ENCODE data around the gene RABEP2.
A peak's percentile ranks its signal among the peaks of the same experiment; 100 is the strongest.

Gene RABEP2

GRCh38 chr16:28925386-28926228 is 569 bp upstream of the RABEP2 start:
- Mint-ChIP-seq H3K4me3 (peak overlapping the region; percentile 95 to 96), H3K27me3 (no peaks in the 10 kb centered on the region), H3K4me1 (peaks cover 32 to 63% of the 10 kb centered on the region in 2 donors), H3K9me3 (no peaks in the 10 kb centered on the region), H3K36me3 (peaks cover 11 to 18% of the 10 kb centered on the region in 2 donors), H3K27ac (peak overlapping the region; percentile 99)
- ATAC-seq (replicated peaks) (peak; percentile 51 to 54), DNase-seq (peak; percentile 87)

- Mint-ChIP-seq H3K27me3 (no peaks in the 10 kb centered on the region), H3K4me1 (peaks cover 28 to 60% of the 10 kb centered on the region in 2 donors), H3K4me3 (peak overlapping the region; percentile 95 to 96), H3K9me3 (no peaks in the 10 kb centered on the region), H3K36me3 (peaks cover 16 to 23% of the 10 kb centered on the region in 2 donors), H3K27ac (peak overlapping the region; percentile 99)
- ATAC-seq (replicated peaks) (no peak), DNase-seq (no peak)
Measured at GRCh38 chr16:28924399-28924761, 658 bp downstream of the RABEP2 start.

DNA sequence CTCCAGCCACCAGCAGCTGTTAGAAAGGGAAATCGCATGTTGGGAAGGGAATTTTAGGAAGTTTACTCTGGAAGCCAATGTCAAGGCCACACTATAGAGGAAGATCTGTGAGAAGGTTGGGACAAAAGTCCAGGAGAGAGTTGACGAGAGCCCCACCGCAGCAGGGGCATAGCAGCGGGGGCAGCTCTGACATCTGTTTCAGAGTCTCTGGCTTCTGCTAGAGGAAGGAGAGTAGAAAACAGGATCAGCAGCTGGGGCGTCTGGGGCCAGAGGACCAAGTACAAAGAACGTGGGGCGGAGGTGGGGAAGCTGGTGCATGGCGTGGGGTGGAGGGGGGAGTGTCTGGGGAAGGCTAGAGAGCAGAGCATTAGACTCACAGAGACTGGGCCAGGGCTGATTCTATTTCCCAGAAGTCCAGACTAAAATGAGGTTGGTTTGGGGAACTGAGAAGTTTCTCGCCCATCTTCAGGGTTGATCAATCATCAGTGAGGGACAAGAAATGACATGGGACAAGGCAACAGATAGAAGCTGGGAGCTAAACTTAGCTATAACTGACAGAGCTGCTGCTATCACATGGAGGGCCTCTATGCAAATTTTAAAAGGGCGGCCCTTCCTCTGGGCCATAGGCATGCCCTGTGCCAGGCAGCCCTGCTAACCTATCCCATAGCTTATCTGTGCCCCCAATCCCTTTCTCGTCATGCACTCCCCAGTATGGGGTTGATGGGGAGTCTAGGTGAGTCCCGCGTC is 1.2 kb downstream of the RABEP2 start:
- Mint-ChIP-seq H3K9me3 (no peaks in the 10 kb centered on the region), H3K4me1 (peaks cover 26 to 57% of the 10 kb centered on the region in 2 donors), H3K36me3 (peaks cover 21 to 26% of the 10 kb centered on the region in 2 donors), H3K4me3 (peak overlapping the region; percentile 95 to 96), H3K27ac (peak overlapping the region; percentile 99), H3K27me3 (no peaks in the 10 kb centered on the region)
- ATAC-seq (replicated peaks) (peak; percentile 78 to 80), DNase-seq (peak; percentile 82)

DNA sequence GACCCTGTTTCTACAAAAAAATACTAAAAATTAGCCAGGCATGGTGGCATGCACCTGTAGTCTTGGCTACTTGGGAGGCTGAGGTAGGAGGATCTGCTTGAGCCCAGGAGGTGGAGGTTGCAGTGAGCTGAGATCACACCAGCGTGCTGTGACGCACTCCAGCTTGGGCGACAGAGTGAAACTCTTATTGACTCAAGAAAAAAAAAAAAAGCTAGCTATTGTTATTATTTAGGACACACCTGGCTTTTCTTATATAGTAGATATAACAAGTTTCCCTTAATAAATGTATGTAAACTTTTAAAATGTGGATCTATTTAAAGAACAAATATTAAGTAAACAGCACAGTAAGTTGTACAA is 1.8 kb downstream of the RABEP2 start:
- Mint-ChIP-seq H3K27me3 (no peaks in the 10 kb centered on the region), H3K4me1 (peaks cover 26 to 55% of the 10 kb centered on the region in 2 donors), H3K36me3 (peaks cover 23 to 26% of the 10 kb centered on the region in 2 donors), H3K9me3 (no peaks in the 10 kb centered on the region), H3K27ac (peak overlapping the region; percentile 99), H3K4me3 (peak overlapping the region; percentile 95 to 96)
- ATAC-seq (replicated peaks), result no peak
- no peak for DNase-seq

- DNase-seq (no peak), ATAC-seq (replicated peaks) (no peak)
- H3K9me3 Mint-ChIP-seq, result no peaks in the 10 kb centered on the region
- H3K4me1 Mint-ChIP-seq, result peaks cover 14 to 37% of the 10 kb centered on the region in 2 donors
- H3K36me3 Mint-ChIP-seq, result peaks cover 43% of the 10 kb centered on the region in 2 donors
- no peaks in the 10 kb centered on the region for H3K27me3 Mint-ChIP-seq
- H3K27ac Mint-ChIP-seq, result no peak overlapping the region
- H3K4me3 Mint-ChIP-seq, result no peak overlapping the region
Measured at GRCh38 chr16:28918698-28919097, 6.3 kb downstream of the RABEP2 start.

GRCh38 chr16:28917095-28917494 is 7.9 kb downstream of the RABEP2 start:
- peak; percentile 33 to 57 for ATAC-seq (replicated peaks)
- Mint-ChIP-seq H3K9me3 (no peaks in the 10 kb centered on the region), H3K27ac (peak overlapping the region; percentile 82), H3K36me3 (peaks cover 40 to 52% of the 10 kb centered on the region in 2 donors), H3K4me3 (peak overlapping the region in 1 of 2 donors; percentile 2), H3K4me1 (peaks cover 11 to 27% of the 10 kb centered on the region in 2 donors), H3K27me3 (no peaks in the 10 kb centered on the region)
- no peak for DNase-seq

DNA sequence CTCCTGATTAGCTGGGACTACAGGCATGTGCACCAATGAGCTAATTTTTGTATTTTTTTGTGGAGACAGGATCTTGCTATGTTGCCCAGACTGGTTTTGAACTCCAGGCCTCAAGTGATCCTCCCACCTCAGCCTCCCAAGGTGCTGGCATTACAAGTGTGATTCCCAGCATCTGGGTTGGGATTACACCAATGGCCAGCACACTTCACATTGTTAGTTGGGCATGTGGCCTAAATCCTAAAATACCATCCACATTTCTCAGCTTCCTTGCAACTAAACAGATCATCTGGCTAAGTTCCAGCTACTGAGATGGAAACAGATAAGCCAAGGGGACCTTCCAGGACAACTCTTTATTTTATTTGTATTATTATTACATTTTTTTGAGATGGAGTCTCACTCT is 9.9 kb downstream of the RABEP2 start:
- no peak overlapping the region for H3K4me3 Mint-ChIP-seq
- H3K36me3 Mint-ChIP-seq, result peaks cover 42 to 57% of the 10 kb centered on the region in 2 donors

DNA sequence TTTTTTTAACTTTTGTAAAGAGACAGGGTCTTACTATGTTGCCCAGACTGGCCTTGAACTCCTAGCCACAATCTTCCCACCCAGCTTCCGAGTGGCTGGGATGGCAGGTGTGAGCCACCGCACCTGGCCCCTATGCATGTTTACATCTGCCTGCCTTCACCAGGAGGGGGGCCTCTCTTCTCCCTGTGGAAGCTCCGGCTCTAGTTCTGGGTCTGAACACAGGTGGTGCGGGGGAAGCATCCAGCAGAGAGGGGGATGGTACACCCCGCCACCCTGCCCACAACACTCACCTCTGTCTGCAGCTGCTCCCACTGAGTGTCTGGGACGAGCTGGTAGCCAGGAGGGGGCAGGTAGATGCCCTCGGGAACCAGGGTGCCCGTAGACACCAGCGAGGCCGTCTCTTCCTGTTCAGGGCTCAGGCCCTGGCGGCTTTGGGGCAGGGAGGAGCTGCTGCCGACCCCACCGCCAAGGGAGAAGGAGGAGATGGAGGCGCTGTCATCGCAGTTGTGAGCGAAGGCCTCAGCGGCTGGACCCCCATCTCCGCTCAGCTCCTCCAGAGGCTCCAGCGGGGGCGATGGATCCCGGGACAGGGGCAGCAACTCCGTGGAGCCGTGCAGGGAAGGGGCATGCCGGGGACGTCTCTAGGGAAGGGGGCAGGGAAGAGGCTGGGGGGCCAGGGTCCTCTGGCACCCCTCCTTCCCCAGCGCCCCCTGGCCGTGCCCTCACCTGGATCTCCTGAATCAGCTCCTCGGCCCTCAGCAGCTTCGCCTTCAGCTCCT is 10.9 kb downstream of the RABEP2 start:
- Mint-ChIP-seq H3K4me3 (no peak overlapping the region), H3K27ac (no peak overlapping the region), H3K36me3 (peaks cover 38 to 53% of the 10 kb centered on the region in 2 donors), H3K4me1 (peaks cover 16 to 30% of the 10 kb centered on the region in 2 donors), H3K9me3 (no peaks in the 10 kb centered on the region), H3K27me3 (no peaks in the 10 kb centered on the region)
- no peak for DNase-seq
- ATAC-seq (replicated peaks), result no peak

More for the DNA sequence above, 9.9 kb downstream of the RABEP2 start:
- no peak for DNase-seq
- Mint-ChIP-seq H3K27ac (no peak overlapping the region), H3K9me3 (no peaks in the 10 kb centered on the region), H3K4me1 (peaks cover 14 to 31% of the 10 kb centered on the region in 2 donors), H3K27me3 (no peaks in the 10 kb centered on the region)
- no peak for ATAC-seq (replicated peaks)

- Mint-ChIP-seq H3K27me3 (no peaks in the 10 kb centered on the region), H3K4me3 (no peak overlapping the region), H3K4me1 (peaks cover 16 to 29% of the 10 kb centered on the region in 2 donors), H3K36me3 (peaks cover 35 to 48% of the 10 kb centered on the region in 2 donors), H3K9me3 (no peaks in the 10 kb centered on the region), H3K27ac (peak overlapping the region; percentile 61)
- no peak for ATAC-seq (replicated peaks)
- no peak for DNase-seq
Measured at GRCh38 chr16:28912558-28912957, 12.5 kb downstream of the RABEP2 start.

GRCh38 chr16:28910086-28911031 is 14.7 kb downstream of the RABEP2 start:
- Mint-ChIP-seq H3K4me1 (peaks cover 9 to 21% of the 10 kb centered on the region in 2 donors), H3K9me3 (no peaks in the 10 kb centered on the region), H3K27ac (peak overlapping the region; percentile 89), H3K36me3 (peaks cover 29 to 51% of the 10 kb centered on the region in 2 donors), H3K4me3 (no peak overlapping the region), H3K27me3 (no peaks in the 10 kb centered on the region)
- ATAC-seq (replicated peaks) (peak; percentile 74 to 76), DNase-seq (peak; percentile 23)

- DNase-seq (no peak), ATAC-seq (replicated peaks) (no peak)
- Mint-ChIP-seq H3K9me3 (no peaks in the 10 kb centered on the region), H3K27me3 (no peaks in the 10 kb centered on the region), H3K27ac (peak overlapping the region; percentile 42), H3K4me1 (peaks cover 23 to 38% of the 10 kb centered on the region in 2 donors), H3K36me3 (peaks cover 14 to 32% of the 10 kb centered on the region in 2 donors), H3K4me3 (no peak overlapping the region)
Measured at GRCh38 chr16:28905800-28906372, 19.2 kb downstream of the RABEP2 start.

DNA sequence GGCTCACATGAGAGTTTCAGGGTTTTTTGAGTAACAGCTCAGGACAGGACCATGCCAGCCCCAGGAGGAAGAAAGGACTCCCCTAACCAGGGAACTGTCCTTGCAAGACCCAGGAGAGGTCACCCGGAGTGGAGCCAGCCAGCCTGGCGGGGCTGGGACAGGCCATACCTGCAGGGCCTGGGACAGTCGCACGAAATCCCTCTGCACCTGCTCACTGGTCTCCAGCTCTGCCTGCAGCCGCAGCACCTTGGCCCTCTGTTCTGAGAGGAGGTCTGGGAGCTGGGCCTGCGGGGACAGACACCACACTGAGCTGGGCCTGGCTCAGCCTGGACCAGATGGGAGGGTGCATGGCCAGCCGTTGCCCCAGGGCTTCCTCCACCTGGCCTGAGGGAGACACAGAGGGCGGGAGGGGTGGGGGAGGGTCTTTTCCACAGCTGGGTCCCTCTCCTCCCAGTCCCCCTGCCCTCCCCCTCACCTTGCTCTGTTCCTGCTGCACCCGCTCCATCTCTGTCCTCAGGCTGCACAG is 19.7 kb downstream of the RABEP2 start:
- ATAC-seq (replicated peaks), result no peak
- Mint-ChIP-seq H3K9me3 (no peaks in the 10 kb centered on the region), H3K4me1 (peaks cover 19 to 36% of the 10 kb centered on the region in 2 donors), H3K27me3 (no peaks in the 10 kb centered on the region), H3K4me3 (no peak overlapping the region), H3K27ac (no peak overlapping the region), H3K36me3 (peaks cover 16 to 32% of the 10 kb centered on the region in 2 donors)
- DNase-seq, result no peak

GRCh38 chr16:28904828-28905227 is 20.2 kb downstream of the RABEP2 start:
- Mint-ChIP-seq H3K27ac (no peak overlapping the region), H3K27me3 (no peaks in the 10 kb centered on the region)
- no peak for ATAC-seq (replicated peaks)

More at GRCh38 chr16:28904828-28905227, 20.2 kb downstream of the RABEP2 start:
- Mint-ChIP-seq H3K4me1 (peaks cover 17 to 33% of the 10 kb centered on the region in 2 donors), H3K9me3 (no peaks in the 10 kb centered on the region), H3K36me3 (peaks cover 13 to 28% of the 10 kb centered on the region in 2 donors), H3K4me3 (no peak overlapping the region)
- DNase-seq, result no peak
